Endothelial cell of umbilical vein (primary cell): ENCODE results near the gene LDB3. TPM values are rescaled to one million over a fixed set of nuclear protein-coding genes. Genes with fewer than 3 reads are reported as not detected.

Experiments used
- BruUV-seq: library from RNA; stranded (reverse); fragments of 400-500 nt; replicated peaks from 2 replicates; lab custom pipeline; 2021; lab: Mats Ljungman, UMichigan
- CTCF ChIA-PET: fragments of 300-600, 350-600 bp; sonication (Branson Sonifier 250); formaldehyde crosslinking; loops from one replicate; lab custom pipeline; 2021; ENCODE audit warnings: antibody characterized with exemption, inconsistent platforms; lab: Charles Lee
- POLR2A ChIA-PET: fragments of 300-600, 350-600 bp; sonication (Branson Sonifier 250); formaldehyde crosslinking; loops from one replicate; lab custom pipeline; 2021; ENCODE audit warnings: antibody characterized with exemption, inconsistent platforms; lab: Charles Lee
- DNase-seq: peaks from one replicate; pipeline ENCODE4 v3.0.0-alpha.2; 2011; ENCODE audit warnings: low read depth, low spot score
- FAIRE-seq: peaks from 2 replicates; lab custom pipeline; 2011; peaks lifted over from hg19 to GRCh38; lab: Jason Lieb, UNC
- H2AFZ ChIP-seq: 2 replicates; pipeline ENCODE4 v1.6.0; 2012; ENCODE audit warnings: low read depth, low read length, control low read depth, inconsistent platforms
- H3K27ac ChIP-seq: 2 replicates; pipeline ENCODE4 v1.5.1; 2011; ENCODE audit warnings: low read depth, mild to moderate bottlenecking, control low read depth, low read length, moderate library complexity; ENCODE audit not compliant: insufficient read depth
- H3K27me3 ChIP-seq, 2 experiments: 2 replicates each; pipeline versions ENCODE4 v1.6.0 to v1.6.1; 2011; ENCODE audit warnings: low read length in 2 of 2, mixed read lengths in 1 of 2; ENCODE audit not compliant: control insufficient read depth in 2 of 2, insufficient read depth in 2 of 2
- H3K36me3 ChIP-seq, 2 experiments: 2 replicates in 1 of 2; 3 replicates in 1 of 2; pipeline ENCODE4 v1.5.1; 2011; ENCODE audit warnings: low read length in 2 of 2, mild to moderate bottlenecking in 1 of 2, moderate library complexity in 1 of 2; ENCODE audit not compliant: control insufficient read depth in 2 of 2, insufficient read depth in 2 of 2; ENCODE audit errors: extremely low read depth in 1 of 2
- H3K4me1 ChIP-seq: 3 replicates; pipeline ENCODE4 v1.5.1; 2011; ENCODE audit warnings: mild to moderate bottlenecking, low read length; ENCODE audit not compliant: control insufficient read depth, insufficient read depth; ENCODE audit errors: extremely low read depth
- H3K4me2 ChIP-seq: 2 replicates; pipeline ENCODE4 v1.6.1; 2011; ENCODE audit warnings: low read length, control low read depth, mixed read lengths; ENCODE audit not compliant: insufficient read depth
- H3K4me3 ChIP-seq, 3 experiments: fragments of 200-600 bp in 1 of 3; sonication (generic), shearing (Covaris generic) in 1 of 3; replicated peaks in 1 of 3; 2 replicates each; pipeline ENCODE4 v1.5.1; 2011 to 2016; ENCODE audit warnings: control low read depth in 3 of 3, low read length in 3 of 3, mild to moderate bottlenecking in 2 of 3, inconsistent platforms in 1 of 3, low read depth in 1 of 3, moderate library complexity in 1 of 3; ENCODE audit not compliant: insufficient read depth in 1 of 3
- H3K79me2 ChIP-seq: 2 replicates; pipeline ENCODE4 v1.6.0; 2012; ENCODE audit warnings: low read length, inconsistent platforms; ENCODE audit not compliant: control insufficient read depth, insufficient read depth
- H3K9ac ChIP-seq: replicated peaks from 2 replicates; pipeline ENCODE3; 2011; ENCODE audit warnings: low read length, control low read depth; ENCODE audit not compliant: insufficient read depth; ENCODE audit errors: extremely low read depth
- H3K9me1 ChIP-seq: replicated peaks from 3 replicates; pipeline ENCODE4 v1.6.0; 2011; ENCODE audit warnings: mild to moderate bottlenecking, low read length; ENCODE audit not compliant: control insufficient read depth, insufficient read depth; ENCODE audit errors: extremely low read depth
- H3K9me3 ChIP-seq: replicated peaks from 2 replicates; pipeline ENCODE4 v1.5.1; 2012; ENCODE audit warnings: low read length, inconsistent platforms; ENCODE audit not compliant: control insufficient read depth, insufficient read depth
- H4K20me1 ChIP-seq: replicated peaks from 2 replicates; pipeline ENCODE3; 2011; ENCODE audit warnings: mild to moderate bottlenecking, low read length; ENCODE audit not compliant: control insufficient read depth, insufficient read depth; ENCODE audit errors: extremely low read depth
- EZH2 ChIP-seq: IDR thresholded peaks from 2 replicates; pipeline ENCODE4 v1.6.1; 2012; ENCODE audit warnings: borderline replicate concordance, low read depth, mild to moderate bottlenecking, moderate library complexity, low read length, inconsistent platforms; ENCODE audit not compliant: severe bottlenecking
- FOS ChIP-seq: IDR thresholded peaks from 2 replicates; pipeline ENCODE4 v1.6.1; 2011; ENCODE audit warnings: mild to moderate bottlenecking, low read length, moderate library complexity, borderline replicate concordance; ENCODE audit not compliant: insufficient read depth
- GATA2 ChIP-seq: IDR thresholded peaks from 2 replicates; pipeline ENCODE4 v1.7.0; 2011; ENCODE audit warnings: low read depth, mild to moderate bottlenecking, moderate library complexity, mixed read lengths, low read length; ENCODE audit not compliant: insufficient read length, insufficient read depth
- JUN ChIP-seq: IDR thresholded peaks from 2 replicates; pipeline ENCODE4 v1.6.1; 2011; ENCODE audit warnings: borderline replicate concordance, low read depth; ENCODE audit not compliant: insufficient read length, insufficient read depth
- MYC ChIP-seq: IDR thresholded peaks from one replicate; pipeline ENCODE4 v1.6.1; 2011; ENCODE audit warnings: mild to moderate bottlenecking, low read depth, low read length
- POLR2A ChIP-seq: IDR thresholded peaks from 2 replicates; pipeline ENCODE4 v1.6.1; 2012; ENCODE audit warnings: low read depth, mild to moderate bottlenecking, control low read depth, low read length
- POLR2AphosphoS5 ChIP-seq: IDR thresholded peaks from 2 replicates; pipeline ENCODE4 v1.6.1; 2012; ENCODE audit warnings: low read depth, mild to moderate bottlenecking, control low read depth, low read length, moderate library complexity; ENCODE audit not compliant: insufficient read depth
- dilution Hi-C: fragments of 300-500 bp; cut with MboI; formaldehyde crosslinking; loops from one replicate; pipeline ENCODE4 v1.15.0; 2019; ENCODE audit warnings: low sequenced_read_pairs; ENCODE audit not compliant: extremely low pct_ligation_motif_present
- intact Hi-C: fragments of 100-400 bp; cut with micrococcal nuclease; formaldehyde crosslinking; loops from one replicate; pipeline ENCODE4 v1.10.0; 2022
- polyA plus RNA-seq, 4 experiments: library from polyadenylated mRNA; depleted of rRNA in 3 of 4; stranded (reverse) in 3 of 4; unstranded in 1 of 4; fragments of >200 nt; gene quantifications; 2 replicates each; pipeline versions ENCODE4 v1.2.1 to v1.2.3, GENCODE V29; 2011 to 2012; ENCODE audit warnings: missing spikeins in 1 of 4
- total RNA-seq: library from RNA; stranded (reverse); gene quantifications from 2 replicates; pipeline ENCODE4 v1.2.3, GENCODE V29; 2021
- TF ChIP-seq, protein P1 (sequence below), 2 donors: IDR thresholded peaks; 1 replicate in 1 of 2; 2 replicates in 1 of 2; pipeline ENCODE4 v1.5.1; 2011; ENCODE audit warnings: low read length in 2 of 2, mild to moderate bottlenecking in 2 of 2, moderate library complexity in 2 of 2, control low read depth in 1 of 2, inconsistent platforms in 1 of 2, low read depth in 1 of 2; ENCODE audit not compliant: insufficient read depth in 1 of 2; ENCODE audit errors: extremely low read depth in 1 of 2
- TF ChIP-seq, protein P2 (sequence below): IDR thresholded peaks from 2 replicates; pipeline ENCODE4 v1.6.1; 2011; ENCODE audit not compliant: insufficient read depth, insufficient read length

LDB3 gene
- total and polyA plus RNA-seq, 2 donors (not counting 3 experiments of a cell fraction or from before 2014, with no cell fraction given), result not detected

DNA sequence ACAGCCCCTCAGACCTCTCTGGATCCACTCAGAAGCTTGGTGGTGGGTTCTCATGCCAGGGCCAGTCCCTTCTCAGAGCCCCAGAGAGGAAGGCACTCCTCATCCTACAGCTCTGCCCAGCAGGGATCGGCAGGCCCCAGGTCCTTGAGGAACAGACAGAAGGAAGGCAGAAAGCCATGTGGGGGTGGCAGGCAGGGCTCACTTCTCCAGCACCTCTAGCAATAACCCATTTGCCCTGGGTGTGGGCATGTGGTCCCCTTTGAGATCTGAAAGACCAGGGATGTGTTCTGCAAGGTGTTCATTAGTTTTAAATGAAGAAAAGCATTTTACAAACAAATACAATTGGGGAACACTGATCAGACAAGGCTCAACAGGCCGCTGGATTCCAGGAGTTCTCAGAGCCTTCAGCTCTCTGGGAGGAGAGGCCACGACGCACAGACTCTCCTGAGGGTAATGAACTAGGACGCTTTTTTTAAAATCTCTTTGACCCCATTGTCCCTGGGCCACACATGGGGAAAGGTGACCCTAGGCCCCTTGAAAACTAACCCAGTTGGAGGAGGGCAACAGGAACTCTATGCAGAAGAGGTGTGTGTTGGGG lies 40.6 kb downstream of the LDB3 start:
- Histone ChIP-seq H2AFZ (no peak overlapping the region), H3K9me1 (no peaks in the 10 kb centered on the region), H3K4me2 (no peak overlapping the region), H3K79me2 (no peaks in the 10 kb centered on the region), H3K36me3 (no peaks in the 10 kb centered on the region), H3K27me3 (peaks cover 27 to 50% of the 10 kb centered on the region in 2 experiments), H3K9ac (no peak overlapping the region), H4K20me1 (no peaks in the 10 kb centered on the region), H3K9me3 (no peaks in the 10 kb centered on the region), H3K27ac (no peak overlapping the region), H3K4me1 (no peaks in the 10 kb centered on the region), H3K4me3 (no peak overlapping the region)
- DNase-seq (no peak), FAIRE-seq (no peak)
- no TSS peak for BruUV-seq
- intact Hi-C loops, result no loop called here
- ChIA-PET CTCF (interaction anchor here (0.7 to 1.9 kb wide), 6 partner anchors 13 to 191 kb away, joined by 3 to 9 read pairs (median 4); no protein-coding TSS in a partner anchor), POLR2A (no interaction called here)
- no peak for TF ChIP-seq FOS
- dilution Hi-C loops, result no loop called here

DNA sequence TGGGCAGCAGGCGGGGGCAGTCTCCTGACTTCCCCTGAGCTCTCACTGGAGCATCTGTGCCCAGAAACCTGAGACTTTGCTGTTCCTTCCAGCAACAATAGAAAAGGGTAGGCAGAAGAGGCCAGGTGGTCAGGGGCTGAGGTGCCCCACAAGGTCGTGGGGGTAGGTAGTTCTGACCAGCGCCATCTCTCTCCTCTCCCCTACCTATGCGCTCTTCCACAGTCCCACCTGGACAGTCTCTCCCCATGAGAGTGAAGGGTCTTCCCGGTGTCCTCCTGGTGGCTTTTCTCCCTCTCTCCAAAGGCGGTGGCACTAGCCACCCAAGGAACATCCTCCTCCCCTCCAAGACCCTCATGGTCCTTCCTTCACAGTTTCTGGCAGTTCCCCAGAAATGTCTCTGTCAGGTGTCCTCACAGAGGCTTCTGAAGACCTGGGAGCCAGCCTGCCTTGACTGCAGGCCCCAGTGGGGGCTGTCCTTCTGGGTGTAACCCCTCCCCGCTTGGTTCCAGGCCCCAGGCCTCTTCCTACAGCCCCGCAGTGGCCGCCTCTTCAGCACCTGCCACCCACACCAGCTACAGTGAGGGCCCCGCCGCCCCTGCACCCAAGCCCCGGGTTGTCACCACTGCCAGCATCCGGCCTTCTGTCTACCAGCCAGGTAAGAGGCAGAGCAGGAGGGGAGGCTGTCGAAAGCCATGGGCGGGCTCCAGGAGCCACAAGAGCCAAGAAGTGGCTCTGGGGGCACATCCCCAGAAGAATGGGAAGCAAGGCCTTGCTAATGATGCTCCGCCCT lies 41.3 kb downstream of the LDB3 start:
- no peak overlapping the region for H3K27ac ChIP-seq
- CTCF ChIA-PET, result interaction anchor here (0.8 to 1.9 kb wide), 4 partner anchors 13 to 190 kb away, joined by 3 to 9 read pairs (median 5); no protein-coding TSS in a partner anchor
- no peaks in the 10 kb centered on the region for H3K9me3 ChIP-seq
- no peak for TF ChIP-seq GATA2
- TF ChIP-seq JUN, result no peak
- no peak for TF ChIP-seq POLR2A
- no peak for TF ChIP-seq EZH2
- TF ChIP-seq, protein P1, sequence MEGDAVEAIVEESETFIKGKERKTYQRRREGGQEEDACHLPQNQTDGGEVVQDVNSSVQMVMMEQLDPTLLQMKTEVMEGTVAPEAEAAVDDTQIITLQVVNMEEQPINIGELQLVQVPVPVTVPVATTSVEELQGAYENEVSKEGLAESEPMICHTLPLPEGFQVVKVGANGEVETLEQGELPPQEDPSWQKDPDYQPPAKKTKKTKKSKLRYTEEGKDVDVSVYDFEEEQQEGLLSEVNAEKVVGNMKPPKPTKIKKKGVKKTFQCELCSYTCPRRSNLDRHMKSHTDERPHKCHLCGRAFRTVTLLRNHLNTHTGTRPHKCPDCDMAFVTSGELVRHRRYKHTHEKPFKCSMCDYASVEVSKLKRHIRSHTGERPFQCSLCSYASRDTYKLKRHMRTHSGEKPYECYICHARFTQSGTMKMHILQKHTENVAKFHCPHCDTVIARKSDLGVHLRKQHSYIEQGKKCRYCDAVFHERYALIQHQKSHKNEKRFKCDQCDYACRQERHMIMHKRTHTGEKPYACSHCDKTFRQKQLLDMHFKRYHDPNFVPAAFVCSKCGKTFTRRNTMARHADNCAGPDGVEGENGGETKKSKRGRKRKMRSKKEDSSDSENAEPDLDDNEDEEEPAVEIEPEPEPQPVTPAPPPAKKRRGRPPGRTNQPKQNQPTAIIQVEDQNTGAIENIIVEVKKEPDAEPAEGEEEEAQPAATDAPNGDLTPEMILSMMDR (IDR thresholded peaks at IDR 0.05; ENCODE audit: extremely low read depth in 1 of 2, insufficient read depth in 1 of 2, low read depth in 1 of 2, low read length in 2 of 2), result no peak
- TF ChIP-seq, protein P2, sequence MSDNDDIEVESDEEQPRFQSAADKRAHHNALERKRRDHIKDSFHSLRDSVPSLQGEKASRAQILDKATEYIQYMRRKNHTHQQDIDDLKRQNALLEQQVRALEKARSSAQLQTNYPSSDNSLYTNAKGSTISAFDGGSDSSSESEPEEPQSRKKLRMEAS, result no peak
- TF ChIP-seq FOS, result no peak
- TF ChIP-seq POLR2AphosphoS5, result no peak
- TF ChIP-seq MYC, result no peak
- H3K79me2 ChIP-seq, result no peaks in the 10 kb centered on the region
- H3K4me2 ChIP-seq, result no peak overlapping the region
- H3K36me3 ChIP-seq, result no peaks in the 10 kb centered on the region
- POLR2A ChIA-PET, result no interaction called here
- no peak overlapping the region for H3K4me3 ChIP-seq
- H3K9ac ChIP-seq, result no peak overlapping the region
- no peaks in the 10 kb centered on the region for H3K4me1 ChIP-seq
- FAIRE-seq (no peak), DNase-seq (no peak)
- no peak overlapping the region for H2AFZ ChIP-seq
- peaks cover 32 to 55% of the 10 kb centered on the region in 2 experiments for H3K27me3 ChIP-seq
- BruUV-seq, result no TSS peak
- H3K9me1 ChIP-seq, result no peaks in the 10 kb centered on the region
- dilution Hi-C loops (no loop called here), intact Hi-C loops (loop anchor here (2.0 kb wide), 1 partner anchor 37 kb away; no protein-coding TSS in a partner anchor)
- no peaks in the 10 kb centered on the region for H4K20me1 ChIP-seq
